Inferior parietal cortex (tissue), 1 donor: ENCODE results near the gene NDUFB10.

Source experiments
- DNase-seq: peaks from one replicate; pipeline ENCODE4 v3.0.0-alpha.2; 2016; ENCODE audit errors: extremely low spot score

The NDUFB10 gene

GRCh38 chr16:1971796-1972489 lies 12.6 kb downstream of the NDUFB10 start, which contains the start of gene TBL3:
TBL3 (plus strand) TSS chr16:1972053; CDS start chr16:1972165, 112 bp downstream.
- DNase-seq = peak; percentile 96

DNA sequence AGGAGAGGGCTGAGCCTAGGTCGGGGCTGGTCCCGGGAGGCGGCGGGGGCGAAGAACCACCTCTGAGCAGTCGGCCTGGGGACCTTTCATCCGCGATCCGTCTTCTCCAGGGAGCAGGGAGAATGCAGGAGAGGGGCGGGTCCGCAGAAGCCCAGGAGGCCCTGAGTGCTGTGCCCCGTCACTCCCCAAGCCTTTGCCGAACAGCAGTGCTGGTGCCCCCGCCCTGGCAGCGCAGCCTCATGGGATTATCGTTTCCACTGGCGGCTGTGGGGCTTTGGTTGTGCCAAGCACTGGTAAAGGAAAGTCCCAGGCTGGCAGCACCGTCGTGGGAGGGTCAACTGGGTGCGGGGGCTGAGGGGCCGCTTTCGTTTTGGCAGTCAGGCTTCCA lies 13.1 kb downstream of the NDUFB10 start:
- no peak for DNase-seq

GRCh38 chr16:1973461-1974156 lies 14.3 kb downstream of the NDUFB10 start:
- no peak for DNase-seq

DNA sequence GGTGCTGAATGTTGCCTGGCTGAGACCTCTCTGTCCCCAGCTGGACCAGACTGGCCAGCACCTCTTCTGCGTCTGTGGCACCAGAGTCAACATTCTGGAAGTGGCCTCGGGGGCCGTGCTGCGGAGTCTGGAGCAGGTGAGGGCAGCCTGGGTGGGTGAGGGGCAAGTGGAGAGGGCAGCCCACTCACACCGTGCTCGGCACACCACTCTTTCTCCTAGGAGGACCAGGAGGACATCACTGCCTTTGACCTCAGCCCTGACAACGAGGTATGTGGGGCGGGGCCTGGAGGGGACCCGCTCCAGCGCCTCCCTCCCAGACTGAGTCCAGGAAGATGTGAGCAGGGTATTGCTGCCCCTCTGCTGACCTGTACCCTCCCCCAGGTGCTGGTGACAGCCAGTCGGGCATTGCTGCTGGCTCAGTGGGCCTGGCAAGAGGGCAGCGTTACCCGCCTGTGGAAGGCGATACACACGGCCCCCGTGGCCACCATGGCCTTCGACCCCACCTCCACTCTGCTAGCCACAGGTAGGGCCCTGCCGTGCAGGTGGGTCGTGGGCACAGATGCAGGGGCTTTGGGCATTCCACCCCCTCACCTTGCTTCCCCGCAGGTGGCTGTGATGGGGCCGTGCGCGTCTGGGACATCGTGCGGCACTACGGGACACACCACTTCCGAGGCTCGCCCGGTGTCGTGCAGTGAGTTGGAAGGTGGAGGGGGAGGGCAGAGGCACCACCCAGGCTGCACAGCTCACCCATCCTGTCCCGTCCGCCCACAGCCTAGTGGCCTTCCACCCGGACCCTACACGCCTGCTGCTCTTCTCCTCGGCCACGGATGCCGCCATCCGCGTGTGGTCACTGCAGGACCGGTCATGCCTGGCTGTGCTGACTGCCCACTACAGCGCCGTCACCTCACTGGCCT lies 15.1 kb downstream of the NDUFB10 start:
- no peak for DNase-seq

GRCh38 chr16:1975432-1976215 lies 16.3 kb downstream of the NDUFB10 start:
- no peak for DNase-seq

GRCh38 chr16:1976216-1976520 lies 16.8 kb downstream of the NDUFB10 start:
- DNase-seq = no peak

DNA sequence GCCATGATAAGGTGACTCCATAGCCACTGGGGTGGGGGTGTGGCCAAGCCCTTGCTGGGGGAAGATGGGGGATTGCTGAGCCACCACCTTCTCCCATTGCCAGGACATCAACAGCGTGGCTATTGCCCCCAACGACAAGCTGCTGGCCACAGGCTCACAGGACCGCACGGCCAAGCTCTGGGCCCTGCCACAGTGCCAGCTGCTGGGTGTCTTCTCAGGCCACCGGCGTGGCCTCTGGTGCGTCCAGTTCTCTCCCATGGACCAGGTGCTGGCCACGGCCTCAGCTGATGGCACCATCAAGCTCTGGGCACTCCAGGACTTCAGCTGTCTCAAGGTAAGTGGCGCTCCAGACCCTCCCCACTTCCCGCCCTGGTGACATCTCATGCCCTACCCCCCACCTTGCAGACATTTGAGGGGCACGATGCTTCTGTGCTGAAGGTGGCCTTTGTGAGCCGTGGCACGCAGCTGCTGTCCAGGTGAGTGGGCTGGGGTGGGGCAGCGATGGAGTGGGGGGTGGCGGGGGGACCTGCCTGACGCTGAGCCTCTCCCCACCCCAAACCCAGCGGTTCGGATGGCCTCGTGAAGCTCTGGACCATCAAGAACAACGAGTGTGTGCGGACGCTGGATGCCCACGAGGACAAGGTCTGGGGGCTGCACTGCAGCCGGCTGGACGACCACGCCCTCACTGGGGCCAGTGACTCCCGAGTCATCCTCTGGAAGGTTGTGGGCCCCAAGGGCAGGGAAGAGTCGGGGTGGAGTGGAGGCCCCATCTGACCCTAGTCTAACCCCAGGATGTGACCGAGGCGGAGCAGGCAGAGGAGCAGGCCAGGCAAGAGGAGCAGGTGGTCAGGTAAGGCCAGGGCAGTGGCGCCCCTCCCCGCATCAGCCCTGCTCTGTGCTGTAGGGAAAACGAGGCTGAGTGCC lies 17.9 kb downstream of the NDUFB10 start:
- DNase-seq = no peak

DNA sequence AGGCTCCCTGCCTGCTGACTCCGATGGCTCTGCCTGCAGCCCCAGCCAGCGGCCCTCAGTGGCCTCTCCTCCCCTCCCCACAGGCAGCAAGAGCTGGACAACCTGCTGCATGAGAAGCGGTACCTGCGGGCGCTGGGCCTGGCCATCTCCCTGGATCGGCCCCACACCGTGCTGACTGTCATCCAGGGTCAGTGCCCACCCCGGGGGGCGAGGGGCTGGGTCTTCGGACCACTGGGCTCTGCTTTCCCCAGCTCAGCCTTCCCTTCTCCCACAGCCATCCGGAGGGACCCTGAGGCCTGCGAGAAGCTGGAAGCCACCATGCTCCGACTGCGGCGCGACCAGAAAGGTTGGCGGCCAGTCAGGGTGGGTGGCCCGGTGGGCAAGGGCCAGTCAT lies 18.5 kb downstream of the NDUFB10 start:
- DNase-seq = no peak

DNA sequence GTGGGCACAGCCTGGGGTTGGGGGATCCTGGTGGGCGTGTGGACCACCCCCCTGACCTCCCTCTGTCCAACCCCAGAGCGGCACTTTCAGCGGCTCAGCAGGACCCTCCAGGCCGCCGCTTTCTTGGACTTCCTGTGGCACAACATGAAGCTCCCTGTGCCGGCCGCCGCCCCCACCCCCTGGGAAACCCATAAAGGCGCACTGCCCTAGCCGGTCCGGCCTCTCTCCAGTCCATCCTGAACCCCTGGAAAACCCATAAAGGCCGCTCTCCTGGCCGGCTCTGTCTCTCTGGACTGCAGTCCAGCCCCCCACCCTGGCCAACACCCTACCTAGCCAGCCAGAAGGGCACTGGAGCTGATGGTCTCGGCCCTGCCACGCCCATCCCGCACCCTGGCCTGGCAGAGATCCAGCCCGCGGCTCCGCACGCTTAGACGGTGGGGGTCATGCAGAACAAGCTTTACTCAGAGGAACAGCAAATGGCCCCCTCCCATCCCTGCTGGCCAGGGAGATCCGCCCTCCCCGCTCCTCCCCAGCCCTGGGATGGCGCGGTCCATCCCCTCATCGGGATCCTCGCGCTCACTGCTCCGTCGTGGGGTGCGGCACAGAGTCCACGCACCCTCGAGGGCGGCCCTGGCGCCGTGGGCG lies 19.3 kb downstream of the NDUFB10 start:
- no peak for DNase-seq

DNA sequence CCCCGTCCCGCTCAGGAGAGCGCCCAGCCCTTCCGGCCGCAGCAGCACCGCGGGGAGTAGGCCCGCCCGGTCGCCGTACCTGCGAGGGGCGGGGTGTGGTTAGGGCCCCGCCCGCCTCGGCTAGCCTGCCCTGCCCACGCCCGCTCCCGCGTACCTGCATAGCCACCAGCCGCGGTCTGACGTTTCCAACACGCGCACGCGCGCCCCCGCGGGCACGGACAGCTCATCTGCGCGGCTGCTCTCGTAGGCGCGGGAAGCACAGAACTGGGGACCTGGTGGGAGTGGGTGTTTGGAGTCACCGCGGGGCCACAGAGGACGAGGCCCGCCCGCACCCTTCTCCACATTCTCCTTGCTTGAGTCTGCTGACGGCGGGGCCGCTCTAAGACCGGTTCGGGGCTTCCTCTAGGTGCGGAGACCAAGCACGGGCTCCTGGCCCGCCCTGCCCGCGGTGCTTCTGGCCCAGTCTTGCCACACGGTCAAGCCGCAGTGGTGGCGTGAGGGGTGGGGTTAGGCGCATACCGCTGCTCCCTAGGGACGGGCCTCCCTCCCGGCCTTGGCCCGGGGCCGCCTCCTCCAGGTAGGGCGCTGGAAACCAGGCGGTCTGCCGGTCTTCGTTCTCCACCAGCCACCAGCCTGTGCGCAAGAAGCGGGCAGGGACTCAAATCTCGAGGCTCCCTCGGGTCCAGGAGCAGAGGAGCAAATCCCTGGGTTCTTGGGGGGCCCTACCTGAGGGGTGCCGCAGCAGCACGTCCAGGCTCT lies 20.1 kb downstream of the NDUFB10 start:
- DNase-seq = no peak

DNA sequence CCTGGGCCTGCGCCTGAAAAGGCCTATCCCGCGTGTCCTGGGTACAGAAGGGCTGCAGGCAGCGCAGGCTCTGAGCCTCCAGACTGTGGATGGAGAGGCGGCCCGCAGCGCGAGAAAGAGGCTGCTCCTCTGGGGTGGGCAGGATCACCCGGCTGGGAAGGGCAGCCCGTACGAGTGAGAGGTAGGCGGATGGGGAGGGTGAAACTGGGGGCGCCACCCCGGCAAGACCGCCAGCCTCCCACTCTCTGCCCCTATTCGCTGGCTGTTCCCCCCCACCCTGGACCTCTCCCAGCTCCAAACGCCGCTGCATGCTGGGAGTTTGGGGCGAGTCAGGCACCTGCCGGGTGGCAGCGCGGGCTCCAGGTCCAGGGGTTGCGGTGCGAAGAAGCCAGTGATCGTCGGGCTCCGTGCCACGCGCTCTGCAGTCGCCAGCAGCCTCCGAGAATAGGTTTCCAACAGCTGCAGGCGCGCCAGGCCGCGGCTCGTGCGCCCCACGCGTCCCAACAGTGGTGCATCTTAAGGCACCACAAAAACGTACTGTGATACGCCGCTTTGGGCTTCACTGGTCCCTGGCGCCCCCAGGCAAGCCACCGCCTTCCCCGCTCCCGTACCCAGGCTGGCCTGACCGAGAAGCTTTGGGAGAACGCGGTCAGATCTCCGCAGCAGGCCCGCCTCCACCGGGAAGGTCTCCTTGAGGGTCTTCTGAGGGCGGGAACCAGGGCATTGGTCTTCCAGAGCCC lies 20.9 kb downstream of the NDUFB10 start:
- no peak for DNase-seq

DNA sequence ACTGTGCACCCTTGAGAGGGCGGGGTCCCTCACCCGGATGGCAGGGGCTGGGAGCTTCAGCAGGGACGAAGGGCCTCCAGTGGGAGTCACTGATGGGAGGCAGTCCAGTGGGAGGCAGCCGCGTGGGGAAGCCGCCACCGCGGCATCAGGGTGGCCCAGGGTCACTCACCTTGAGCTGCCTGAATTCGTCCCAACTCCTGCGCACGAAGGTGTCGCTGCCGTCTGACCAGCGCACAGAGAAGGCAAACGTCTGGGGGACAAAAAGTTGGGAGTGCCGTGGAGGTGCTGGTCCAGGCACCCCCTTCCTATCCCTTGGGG lies 21.4 kb downstream of the NDUFB10 start:
- no peak for DNase-seq

- DNase-seq = no peak
These were observed 22.1 kb downstream of the NDUFB10 start, which contains the start of gene NOXO1 for GRCh38 chr16:1981398-1981836. NOXO1 (minus strand) TSS chr16:1981469; CDS start chr16:1981179, 290 bp downstream.

DNA sequence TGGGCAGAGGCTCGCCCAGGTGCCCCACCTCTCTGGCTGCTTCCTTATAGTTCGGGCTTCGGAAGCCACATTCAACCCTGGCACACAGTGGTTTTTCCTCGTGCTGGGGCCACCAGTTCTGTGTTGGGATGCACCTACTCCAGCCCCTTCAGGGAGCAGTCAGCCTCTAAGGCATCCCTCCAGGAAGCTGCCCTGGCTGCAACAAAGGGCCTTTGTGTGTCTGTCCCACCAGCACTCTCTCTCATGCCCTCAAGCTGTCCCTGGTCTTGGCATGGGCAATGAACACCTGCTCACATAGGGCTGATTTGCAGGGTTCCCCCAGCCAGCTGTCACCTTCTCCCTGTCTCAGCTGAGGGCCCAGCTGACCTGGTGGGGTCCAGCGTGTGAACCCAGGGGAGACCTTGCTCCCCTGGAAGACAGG lies 22.7 kb downstream of the NDUFB10 start:
- DNase-seq = no peak

GRCh38 chr16:1982991-1983543 lies 23.7 kb downstream of the NDUFB10 start:
- DNase-seq = no peak

GRCh38 chr16:1983544-1984346 lies 24.4 kb downstream of the NDUFB10 start, which contains the start of gene GFER:
GFER (plus strand) TSS chr16:1984193; CDS start chr16:1984219, 26 bp downstream.
- DNase-seq = peak; percentile 78
